Type B pancreatic cell (in vitro differentiated cells): Measurements from ENCODE around the gene PERCC1. TPM values are rescaled to one million over a fixed set of nuclear protein-coding genes. Genes with fewer than 3 reads are reported as not detected.

Experiments
- DNase-seq: peaks from one replicate; pipeline ENCODE4 v3.0.0; 2021; ENCODE audit warnings: mixed read lengths; ENCODE audit not compliant: unreplicated experiment; ENCODE audit errors: extremely low spot score
- H3K27ac Mint-ChIP-seq: 2 replicates; pipeline ENCODE4 v1.8.0; 2021; ENCODE audit warnings: mild to moderate bottlenecking, mixed read lengths
- H3K27me3 Mint-ChIP-seq: 2 replicates; pipeline ENCODE4 v1.8.0; 2021; ENCODE audit warnings: mixed read lengths
- H3K36me3 Mint-ChIP-seq: 2 replicates; pipeline ENCODE4 v1.8.0; 2021; ENCODE audit warnings: mixed read lengths
- H3K4me1 Mint-ChIP-seq: one replicate; pipeline ENCODE4 v1.8.0; 2021; ENCODE audit warnings: mixed read lengths; ENCODE audit not compliant: unreplicated experiment
- H3K4me3 Mint-ChIP-seq: 2 replicates; pipeline ENCODE4 v1.8.0; 2021; ENCODE audit warnings: mild to moderate bottlenecking, mixed read lengths
- H3K9me3 Mint-ChIP-seq: 2 replicates; pipeline ENCODE4 v1.8.0; 2021; ENCODE audit warnings: mixed read lengths
- total RNA-seq: library from RNA; stranded (reverse); gene quantifications from 2 replicates; pipeline ENCODE4 v1.2.1, GENCODE V29; 2021; ENCODE audit warnings: low replicate concordance
- TF ChIP-seq, protein P1 (sequence below): fragments of 200-600 bp; sonication (generic); conservative IDR thresholded peaks from 2 replicates; pipeline ENCODE4 v1.5.0; 2021; ENCODE audit warnings: antibody characterized with exemption, mild to moderate bottlenecking

The PERCC1 gene
- total RNA-seq, 1 donor from 2014 or later, result 0.77 TPM

- TF ChIP-seq, protein P1, sequence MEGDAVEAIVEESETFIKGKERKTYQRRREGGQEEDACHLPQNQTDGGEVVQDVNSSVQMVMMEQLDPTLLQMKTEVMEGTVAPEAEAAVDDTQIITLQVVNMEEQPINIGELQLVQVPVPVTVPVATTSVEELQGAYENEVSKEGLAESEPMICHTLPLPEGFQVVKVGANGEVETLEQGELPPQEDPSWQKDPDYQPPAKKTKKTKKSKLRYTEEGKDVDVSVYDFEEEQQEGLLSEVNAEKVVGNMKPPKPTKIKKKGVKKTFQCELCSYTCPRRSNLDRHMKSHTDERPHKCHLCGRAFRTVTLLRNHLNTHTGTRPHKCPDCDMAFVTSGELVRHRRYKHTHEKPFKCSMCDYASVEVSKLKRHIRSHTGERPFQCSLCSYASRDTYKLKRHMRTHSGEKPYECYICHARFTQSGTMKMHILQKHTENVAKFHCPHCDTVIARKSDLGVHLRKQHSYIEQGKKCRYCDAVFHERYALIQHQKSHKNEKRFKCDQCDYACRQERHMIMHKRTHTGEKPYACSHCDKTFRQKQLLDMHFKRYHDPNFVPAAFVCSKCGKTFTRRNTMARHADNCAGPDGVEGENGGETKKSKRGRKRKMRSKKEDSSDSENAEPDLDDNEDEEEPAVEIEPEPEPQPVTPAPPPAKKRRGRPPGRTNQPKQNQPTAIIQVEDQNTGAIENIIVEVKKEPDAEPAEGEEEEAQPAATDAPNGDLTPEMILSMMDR, result no peak
- H3K9me3 Mint-ChIP-seq, result no peaks in the 10 kb centered on the region
- no peak overlapping the region for H3K27ac Mint-ChIP-seq
- no peak overlapping the region for H3K4me3 Mint-ChIP-seq
- H3K36me3 Mint-ChIP-seq, result no peaks in the 10 kb centered on the region
- no peaks in the 10 kb centered on the region for H3K27me3 Mint-ChIP-seq
- no peak for DNase-seq
- H3K4me1 Mint-ChIP-seq, result no peaks in the 10 kb centered on the region
Observed at GRCh38 chr16:1395444-1396031, 35.3 kb upstream of the PERCC1 start.

DNA sequence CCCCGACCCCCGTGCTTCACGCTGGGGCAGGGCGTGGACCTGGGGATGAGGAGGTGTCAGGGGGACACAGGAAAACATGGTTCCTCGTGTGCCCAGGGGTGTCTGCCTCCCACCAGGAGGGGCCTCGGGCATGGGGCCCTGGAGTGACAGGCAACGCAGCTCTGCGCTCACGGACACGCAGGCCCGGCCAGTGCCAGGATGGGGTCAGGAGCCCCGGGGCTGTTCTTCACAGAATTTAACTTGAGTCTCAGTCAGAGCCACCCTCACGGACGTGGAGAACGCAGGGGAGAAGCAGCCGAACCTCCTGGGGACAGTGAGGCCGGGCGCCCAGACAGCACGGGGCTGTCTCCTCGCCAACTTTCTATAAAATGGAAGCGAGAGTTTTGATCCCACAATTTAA is 33.1 kb upstream of the PERCC1 start:
- TF ChIP-seq, protein P1, result no peak
- Mint-ChIP-seq H3K36me3 (no peaks in the 10 kb centered on the region), H3K9me3 (no peaks in the 10 kb centered on the region), H3K27me3 (no peaks in the 10 kb centered on the region), H3K4me3 (no peak overlapping the region), H3K27ac (no peak overlapping the region), H3K4me1 (no peaks in the 10 kb centered on the region)
- no peak for DNase-seq

- Mint-ChIP-seq H3K27ac (no peak overlapping the region), H3K9me3 (no peaks in the 10 kb centered on the region), H3K27me3 (no peaks in the 10 kb centered on the region), H3K36me3 (no peaks in the 10 kb centered on the region), H3K4me3 (no peak overlapping the region), H3K4me1 (no peaks in the 10 kb centered on the region)
- no peak for DNase-seq
- TF ChIP-seq, protein P1, result no peak
Observed at GRCh38 chr16:1398351-1398750, 32.5 kb upstream of the PERCC1 start.

- DNase-seq, result no peak
- no peaks in the 10 kb centered on the region for H3K36me3 Mint-ChIP-seq
- TF ChIP-seq, protein P1, result no peak
- H3K9me3 Mint-ChIP-seq, result no peaks in the 10 kb centered on the region
- H3K27ac Mint-ChIP-seq, result no peak overlapping the region
- no peak overlapping the region for H3K4me3 Mint-ChIP-seq
- no peaks in the 10 kb centered on the region for H3K27me3 Mint-ChIP-seq
- H3K4me1 Mint-ChIP-seq, result no peaks in the 10 kb centered on the region
Observed at GRCh38 chr16:1398826-1399581, 31.9 kb upstream of the PERCC1 start.

GRCh38 chr16:1401061-1401757 is 29.7 kb upstream of the PERCC1 start:
- Mint-ChIP-seq H3K9me3 (no peaks in the 10 kb centered on the region), H3K27me3 (no peaks in the 10 kb centered on the region), H3K36me3 (no peaks in the 10 kb centered on the region), H3K4me1 (no peaks in the 10 kb centered on the region), H3K27ac (no peak overlapping the region), H3K4me3 (no peak overlapping the region)
- TF ChIP-seq, protein P1, result no peak
- no peak for DNase-seq
